Gastrocnemius medialis (tissue), 4 donors: ENCODE results near the gene TSEN2. TPM values are rescaled to one million over a fixed set of nuclear protein-coding genes. Genes with fewer than 3 reads are reported as not detected.

Source experiments
- ATAC-seq, 2 donors: fragments of 150-250 bp; one replicate each; pipeline ENCODE4 v1.9.1; 2016
- DNase-seq, 2 donors: peaks; one replicate each; pipeline ENCODE4 v3.0.0-alpha.2; 2019
- H3K27ac ChIP-seq, 4 donors: fragments of 200-600 bp; sonication (generic); 1 replicate in 1 of 4; 2 replicates in 3 of 4; pipeline ENCODE4 v1.5.1; 2016 to 2018; ENCODE audit warnings: mild to moderate bottlenecking in 2 of 4, moderate library complexity in 1 of 4
- H3K27me3 ChIP-seq, 3 donors: fragments of 200-600 bp; sonication (generic) in 2 of 3; 1 replicate in 1 of 3; 2 replicates in 2 of 3; pipeline versions ENCODE4 v1.5.1 to v1.6.0; 2016 to 2019; ENCODE audit warnings: mild to moderate bottlenecking in 1 of 3, moderate library complexity in 1 of 3
- H3K36me3 ChIP-seq, 2 donors: fragments of 200-600 bp; sonication (generic) in 1 of 2; one replicate each; pipeline ENCODE4 v1.5.1; 2017 to 2018
- H3K4me1 ChIP-seq, 2 donors: fragments of 200-600 bp; sonication (generic) in 1 of 2; one replicate each; pipeline ENCODE4 v1.5.1; 2016 to 2017; ENCODE audit warnings: mild to moderate bottlenecking in 2 of 2
- H3K4me3 ChIP-seq, 4 donors: fragments of 200-600 bp; sonication (generic) in 3 of 4; 1 replicate in 1 of 4; 2 replicates in 3 of 4; pipeline ENCODE4 v1.5.1; 2016 to 2019; ENCODE audit warnings: mild to moderate bottlenecking in 2 of 4
- H3K9me3 ChIP-seq, 3 donors: fragments of 200-600 bp; sonication (generic) in 2 of 3; 1 replicate in 1 of 3; 2 replicates in 2 of 3; pipeline ENCODE4 v1.5.1; 2016 to 2019
- CTCF ChIP-seq, 5 experiments: fragments of 450-650 bp in 3 of 5; fragments of 200-600 bp in 2 of 5; sonication (generic) in 2 of 5; IDR thresholded peaks in 4 of 5; conservative IDR thresholded peaks in 1 of 5; 1 replicate in 4 of 5; 2 replicates in 1 of 5; pipeline ENCODE4 v1.5.1; 2016 to 2019; ENCODE audit warnings: antibody characterized with exemption in 5 of 5, mild to moderate bottlenecking in 3 of 5, moderate library complexity in 3 of 5
- POLR2A ChIP-seq, 2 donors: fragments of 450-650 bp; IDR thresholded peaks; one replicate each; pipeline ENCODE4 v1.6.1; 2017; ENCODE audit warnings: antibody characterized with exemption in 2 of 2, mild to moderate bottlenecking in 2 of 2, moderate library complexity in 2 of 2
- in situ Hi-C, 4 donors: fragments of 200-750 bp; cut with MboI; loops; one replicate each; pipeline versions ENCODE4 v1.15.0 to v1.8.0; 2017; ENCODE audit warnings: low sequenced_read_pairs in 4 of 4
- intact Hi-C: fragments of 100-400 bp; cut with DNase I; formaldehyde crosslinking; loops from one replicate; pipeline ENCODE4 v1.15.1; 2023; ENCODE audit warnings: low total_unique reads
- total RNA-seq, 4 donors: library from RNA; depleted of rRNA; stranded (reverse); fragments of >200 nt; gene quantifications; one replicate each; pipeline versions ENCODE4 v1.1.0 to v1.2.3, GENCODE V29; 2016

Gene TSEN2
- total RNA-seq, 4 donors from 2014 or later: 10.7 to 19.5 (median 12.0) TPM

DNA sequence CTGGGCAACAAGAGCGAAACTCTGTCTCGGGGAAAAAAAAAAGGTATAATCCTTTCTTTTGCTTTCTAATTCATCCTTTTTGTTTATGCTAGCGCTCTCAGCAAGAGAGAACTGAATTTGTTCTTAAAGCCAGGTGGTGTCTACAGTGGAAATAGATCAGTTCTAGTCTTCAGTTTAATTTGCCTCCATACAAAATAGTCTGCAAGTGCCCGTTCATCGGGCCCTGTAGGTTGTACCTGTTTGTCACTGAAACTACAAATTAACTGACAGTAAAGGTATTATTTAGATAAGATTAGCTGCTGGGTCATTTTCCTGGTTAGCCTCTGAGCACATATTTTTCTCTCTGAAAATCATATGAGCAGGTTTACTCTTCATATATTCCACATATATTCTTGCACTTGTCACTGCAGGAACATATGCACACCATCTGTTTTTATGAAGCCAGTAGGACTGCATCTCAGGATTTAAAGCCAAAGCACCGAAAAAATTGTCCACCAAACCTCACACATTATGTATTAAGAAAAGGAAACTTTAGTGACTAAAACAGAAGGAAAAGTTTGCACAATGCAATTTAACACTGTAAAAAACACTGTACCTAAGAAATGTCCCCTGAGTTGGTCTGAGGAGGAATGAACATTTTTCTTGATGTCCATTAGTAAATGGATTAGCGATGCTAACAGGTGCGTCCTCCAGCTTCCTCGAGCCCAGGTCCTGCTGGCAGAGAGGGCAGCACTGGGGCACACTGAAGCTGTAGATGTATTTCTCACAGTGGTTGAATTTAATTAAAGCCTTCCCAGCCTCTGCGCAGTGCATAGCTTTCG lies 60.6 kb downstream of the TSEN2 start:
- TF ChIP-seq POLR2A (IDR thresholded peaks at IDR 0.05): no peak
- Histone ChIP-seq H3K27me3 (no peaks in the 10 kb centered on the region), H3K27ac (no peak overlapping the region), H3K4me3 (no peak overlapping the region), H3K36me3 (peaks cover 0 to 3% of the 10 kb centered on the region in 2 donors), H3K9me3 (no peaks in the 10 kb centered on the region), H3K4me1 (no peaks in the 10 kb centered on the region)
- intact Hi-C loops: no loop called here
- ATAC-seq (no peak), DNase-seq (no peak)
- in situ Hi-C loops: no loop called here

DNA sequence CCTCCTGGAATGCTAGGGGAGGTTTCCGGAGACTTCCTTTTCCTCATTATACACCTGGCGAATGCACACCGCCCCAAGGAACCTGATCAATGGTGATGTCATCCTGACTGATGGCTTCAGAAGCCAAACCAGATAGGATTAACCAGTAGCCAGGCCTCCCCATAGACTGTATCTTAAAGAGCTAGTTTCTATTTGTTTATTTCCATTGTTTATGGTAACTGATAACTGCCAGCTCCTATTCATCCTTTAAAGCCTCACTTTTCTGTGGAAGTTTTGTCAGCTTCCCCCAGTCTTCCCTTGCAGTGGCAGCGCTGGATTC lies 61.2 kb downstream of the TSEN2 start, which contains the start of gene MKRN2OS:
TSS of gene MKRN2OS (minus strand) at position 27 of the 319 bp plus-strand sequence. CDS start 35 bp downstream, outside the sequence.
- TF ChIP-seq POLR2A (IDR thresholded peaks at IDR 0.05): no peak
- no peak for TF ChIP-seq CTCF (IDR thresholded peaks at IDR 0.05 in 4 of 5, conservative IDR thresholded peaks at IDR 0.05 in 1 of 5)
- H3K4me1 ChIP-seq: no peaks in the 10 kb centered on the region
- H3K4me3 ChIP-seq: no peak within 1 kb of the TSS
- no peaks in the 10 kb centered on the region for H3K36me3 ChIP-seq
- no peak within 1 kb of the TSS for H3K27ac ChIP-seq
- DNase-seq (no peak), ATAC-seq (no peak)
- no peaks in the 10 kb centered on the region for H3K9me3 ChIP-seq
- in situ Hi-C loops (no loop called here), intact Hi-C loops (no loop called here)
- H3K27me3 ChIP-seq: no peaks in the 10 kb centered on the region

GRCh38 chr3:12549971-12550760 lies 65.9 kb downstream of the TSEN2 start:
- no peaks in the 10 kb centered on the region for H3K36me3 ChIP-seq
- no peak overlapping the region for H3K27ac ChIP-seq
- DNase-seq (no peak), ATAC-seq (no peak)
- intact Hi-C loops (no loop called here), in situ Hi-C loops (loop anchor here in 1 of 4 donors (25.0 kb wide), 1 partner anchor 162 kb away; no protein-coding TSS in a partner anchor)
- H3K9me3 ChIP-seq: no peaks in the 10 kb centered on the region
- H3K4me3 ChIP-seq: no peak overlapping the region
- H3K4me1 ChIP-seq: peaks cover 5 to 7% of the 10 kb centered on the region in 2 donors
- TF ChIP-seq POLR2A (IDR thresholded peaks at IDR 0.05): no peak
- peaks cover 20 to 26% (median 22%) of the 10 kb centered on the region in 3 donors for H3K27me3 ChIP-seq

DNA sequence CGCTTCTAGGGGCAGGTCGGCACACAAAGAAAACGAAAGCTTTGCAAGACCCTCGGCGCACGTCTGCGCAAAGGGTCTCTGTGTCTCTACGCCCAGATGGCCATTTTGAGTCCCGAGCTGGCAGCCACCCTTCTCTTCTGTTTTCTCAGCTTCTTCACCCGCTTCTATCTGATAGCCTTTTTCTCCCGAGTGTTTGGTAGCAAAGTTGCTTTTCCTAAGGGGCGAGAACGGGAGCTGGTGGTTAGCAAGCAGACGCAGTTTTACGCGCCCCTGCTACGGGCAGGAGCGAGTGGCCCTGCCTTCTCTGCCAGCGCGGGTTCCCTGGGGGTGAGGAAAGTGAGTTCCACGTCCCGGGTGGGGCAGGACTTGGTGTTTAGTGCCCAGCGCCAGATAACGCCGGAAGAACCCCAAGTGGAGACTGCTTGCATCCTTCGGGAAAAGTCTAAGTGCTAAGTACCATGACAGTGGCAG lies 69.7 kb downstream of the TSEN2 start:
- peaks cover 20 to 26% (median 22%) of the 10 kb centered on the region in 3 donors for H3K27me3 ChIP-seq
- H3K36me3 ChIP-seq: no peaks in the 10 kb centered on the region
- H3K4me3 ChIP-seq: peak overlapping the region; percentile 31 to 60 (median 54)
- H3K4me1 ChIP-seq: peaks cover 23 to 26% of the 10 kb centered on the region in 2 donors
- in situ Hi-C loops (loop anchor here in 1 of 4 donors (25.0 kb wide), 1 partner anchor 158 kb away; no protein-coding TSS in a partner anchor), intact Hi-C loops (no loop called here)
- ATAC-seq (no peak), DNase-seq (no peak)
- TF ChIP-seq POLR2A (IDR thresholded peaks at IDR 0.05) (no peak), CTCF (IDR thresholded peaks at IDR 0.05 in 4 of 5, conservative IDR thresholded peaks at IDR 0.05 in 1 of 5) (no peak)
- no peaks in the 10 kb centered on the region for H3K9me3 ChIP-seq
- H3K27ac ChIP-seq: peak overlapping the region in 1 of 4 donors; percentile 10

DNA sequence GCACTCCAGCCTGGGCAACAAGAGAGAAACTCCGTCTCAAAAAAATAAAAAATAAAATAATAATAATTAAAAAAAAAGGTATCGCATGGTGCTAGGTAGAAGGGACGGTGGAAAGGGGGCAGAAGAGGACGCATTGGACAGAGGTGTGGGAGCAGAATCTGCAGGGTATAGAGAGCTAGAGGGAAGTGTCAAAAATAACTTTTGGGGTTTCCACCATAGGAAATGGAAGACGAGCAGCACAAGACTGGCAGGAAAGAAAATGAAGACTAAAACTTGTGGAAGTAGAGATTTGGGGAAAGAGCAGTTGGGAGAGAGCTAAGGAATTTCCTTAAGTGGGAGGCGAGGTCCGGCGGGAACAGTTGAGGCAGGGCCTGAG lies 72.0 kb downstream of the TSEN2 start:
- TF ChIP-seq POLR2A (IDR thresholded peaks at IDR 0.05): no peak
- TF ChIP-seq CTCF (IDR thresholded peaks at IDR 0.05 in 4 of 5, conservative IDR thresholded peaks at IDR 0.05 in 1 of 5): no peak
- peak overlapping the region; percentile 96 to 99 (median 98) for H3K27ac ChIP-seq
- H3K27me3 ChIP-seq: peaks cover 18 to 26% (median 22%) of the 10 kb centered on the region in 3 donors
- in situ Hi-C loops: loop anchor here in 1 of 4 donors (25.0 kb wide), 1 partner anchor 156 kb away; no protein-coding TSS in a partner anchor
- ATAC-seq (peak in 1 of 2 donors; percentile 1), DNase-seq (no peak)
- peaks cover 46 to 49% of the 10 kb centered on the region in 2 donors for H3K4me1 ChIP-seq
- no peaks in the 10 kb centered on the region for H3K9me3 ChIP-seq
- H3K4me3 ChIP-seq: peak overlapping the region; percentile 75 to 99 (median 94)
- intact Hi-C loops: loop anchor here (2.0 to 5.0 kb wide), 3 partner anchors 72 to 151 kb away; partner anchors contain the start of gene TSEN2
- no peaks in the 10 kb centered on the region for H3K36me3 ChIP-seq
